K562 (cell line): ENCODE results near the gene TECPR2. TPM values are rescaled to one million over a fixed set of nuclear protein-coding genes. Genes with fewer than 3 reads are reported as not detected.

Source experiments
- DACH1 ChIP-seq: fragments of 450-650 bp; IDR thresholded peaks from 2 replicates; pipeline ENCODE4 v1.6.1; 2018; ENCODE audit not compliant: partially characterized antibody
- GATAD2B ChIP-seq: fragments of 450-650 bp; IDR thresholded peaks from 2 replicates; pipeline ENCODE4 v1.6.1; 2017; ENCODE audit warnings: mild to moderate bottlenecking, borderline replicate concordance
- NFE2 ChIP-seq: IDR thresholded peaks from 2 replicates; pipeline ENCODE4 v1.6.1; 2014; ENCODE audit warnings: antibody characterized with exemption, low read depth
- PPARD ChIP-seq: fragments of 250-450 bp; sonication (Bioruptor Pico); IDR thresholded peaks from 2 replicates; pipeline ENCODE4 v1.8.0; 2022; ENCODE audit warnings: inconsistent platforms, mild to moderate bottlenecking, moderate library complexity
- ZKSCAN1 ChIP-seq: fragments of 150-350 bp; IDR thresholded peaks from 2 replicates; pipeline ENCODE4 v1.6.1; 2016; ENCODE audit warnings: low read depth, low read length
- ZNF778 ChIP-seq: fragments of 450-650 bp; formaldehyde crosslinking; IDR thresholded peaks from 2 replicates; pipeline ENCODE4 v1.4.0; 2020; ENCODE audit warnings: mild to moderate bottlenecking, moderate library complexity
- polyA plus RNA-seq, 8 experiments: library from polyadenylated mRNA; depleted of rRNA in 4 of 8; stranded (reverse) in 5 of 8; unstranded in 3 of 8; fragments of >200 nt; fragmentation: Nextera tagmentation in 2 of 8; fragmentation: Illumina TruSeq in 1 of 8; extraction: Ambion mirVana in 2 of 8; extraction: Trizol in 1 of 8; gene quantifications; 2 replicates each; pipeline versions ENCODE4 v1.2.1 to v1.2.3, GENCODE V29; 2011 to 2014; ENCODE audit warnings: inconsistent platforms in 1 of 8, missing spikeins in 1 of 8
- total RNA-seq, 7 experiments: library from RNA; depleted of rRNA in 6 of 7; stranded (reverse); fragments of >200 nt in 6 of 7; fragmentation: Illumina TruSeq in 2 of 7; extraction: Trizol in 2 of 7; gene quantifications; 2 replicates each; pipeline versions ENCODE4 v1.2.1 to v1.2.3, GENCODE V29; 2011 to 2021; ENCODE audit warnings: low replicate concordance in 1 of 7
- TF ChIP-seq, protein P1 (sequence below), 2 experiments: fragments of 450-650 bp; IDR thresholded peaks; 2 replicates each; pipeline ENCODE4 v1.6.1; 2016; ENCODE audit warnings: mild to moderate bottlenecking in 2 of 2, borderline replicate concordance in 1 of 2, low read depth in 1 of 2, moderate library complexity in 1 of 2
- TF ChIP-seq, protein P2 (sequence below), 2 experiments: fragments of 450-650 bp; IDR thresholded peaks; 2 replicates each; pipeline ENCODE4 v1.6.1; 2018; ENCODE audit warnings: mild to moderate bottlenecking in 2 of 2, low read depth in 1 of 2; ENCODE audit not compliant: partially characterized antibody in 2 of 2
- TF ChIP-seq, protein P3 (sequence below), 3 experiments: fragments of 200-800 bp in 1 of 3; fragments of 250-450 bp in 1 of 3; fragments of 450-650 bp in 1 of 3; sonication (Bioruptor Pico) in 1 of 3; sonication (Bioruptor generic) in 1 of 3; formaldehyde crosslinking in 1 of 3; IDR thresholded peaks; 2 replicates each; pipeline versions ENCODE4 v1.6.1 to v1.8.0; 2016 to 2022; ENCODE audit warnings: mild to moderate bottlenecking in 2 of 3, missing genetic modification characterization in 2 of 3, missing compliant biosample characterization in 1 of 3, moderate library complexity in 1 of 3

TECPR2 gene
- total and polyA plus RNA-seq, 9 of the 15 experiments (the other 6 are each of a cell fraction or from before 2014, with no cell fraction given), result 0.04 to 3.0 (median 0.83) TPM

DNA sequence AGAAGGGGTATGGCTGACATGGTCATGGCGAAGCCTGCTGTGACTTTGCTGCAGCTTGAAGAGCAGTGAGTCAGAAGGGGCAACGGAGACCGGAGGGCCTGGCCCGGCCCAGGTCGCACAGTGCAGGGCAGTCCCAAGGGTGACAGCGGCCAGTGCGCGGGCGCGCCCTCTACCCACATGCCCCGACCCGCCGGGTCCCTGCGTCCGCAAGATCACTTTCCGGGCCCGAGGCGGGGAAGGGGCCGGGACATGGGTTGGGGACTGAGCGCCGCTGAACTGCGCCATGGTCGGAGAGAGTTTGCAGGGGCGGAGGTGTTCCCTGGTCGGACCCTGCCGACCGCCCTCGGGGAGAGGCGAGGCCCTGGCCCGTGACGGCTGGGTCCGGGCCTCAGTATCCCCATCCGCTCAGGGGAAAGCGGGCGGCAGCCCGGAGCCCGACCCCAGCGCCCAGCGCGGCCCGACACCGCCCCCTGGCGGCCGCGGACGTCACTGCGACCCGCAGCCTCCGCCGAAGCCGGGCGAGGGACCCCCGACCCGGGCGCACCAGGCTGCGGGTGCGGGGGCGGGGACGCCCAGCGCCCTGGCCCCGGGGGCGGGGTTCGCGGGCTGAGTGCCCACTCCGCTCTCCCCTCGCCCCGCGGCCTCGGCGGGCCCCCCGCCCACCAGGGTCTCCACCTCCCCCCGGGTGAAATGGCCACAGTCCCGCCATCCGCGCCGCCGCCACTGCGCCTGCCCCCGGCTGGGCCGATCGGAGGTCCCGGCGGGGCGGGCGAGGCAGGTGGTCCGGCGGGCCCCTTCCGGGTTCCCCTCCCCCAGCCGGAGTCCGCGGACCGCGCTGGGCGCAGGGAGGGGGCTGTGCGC, 154.0 kb downstream of the TECPR2 start (continued):
- TF ChIP-seq, protein P1, sequence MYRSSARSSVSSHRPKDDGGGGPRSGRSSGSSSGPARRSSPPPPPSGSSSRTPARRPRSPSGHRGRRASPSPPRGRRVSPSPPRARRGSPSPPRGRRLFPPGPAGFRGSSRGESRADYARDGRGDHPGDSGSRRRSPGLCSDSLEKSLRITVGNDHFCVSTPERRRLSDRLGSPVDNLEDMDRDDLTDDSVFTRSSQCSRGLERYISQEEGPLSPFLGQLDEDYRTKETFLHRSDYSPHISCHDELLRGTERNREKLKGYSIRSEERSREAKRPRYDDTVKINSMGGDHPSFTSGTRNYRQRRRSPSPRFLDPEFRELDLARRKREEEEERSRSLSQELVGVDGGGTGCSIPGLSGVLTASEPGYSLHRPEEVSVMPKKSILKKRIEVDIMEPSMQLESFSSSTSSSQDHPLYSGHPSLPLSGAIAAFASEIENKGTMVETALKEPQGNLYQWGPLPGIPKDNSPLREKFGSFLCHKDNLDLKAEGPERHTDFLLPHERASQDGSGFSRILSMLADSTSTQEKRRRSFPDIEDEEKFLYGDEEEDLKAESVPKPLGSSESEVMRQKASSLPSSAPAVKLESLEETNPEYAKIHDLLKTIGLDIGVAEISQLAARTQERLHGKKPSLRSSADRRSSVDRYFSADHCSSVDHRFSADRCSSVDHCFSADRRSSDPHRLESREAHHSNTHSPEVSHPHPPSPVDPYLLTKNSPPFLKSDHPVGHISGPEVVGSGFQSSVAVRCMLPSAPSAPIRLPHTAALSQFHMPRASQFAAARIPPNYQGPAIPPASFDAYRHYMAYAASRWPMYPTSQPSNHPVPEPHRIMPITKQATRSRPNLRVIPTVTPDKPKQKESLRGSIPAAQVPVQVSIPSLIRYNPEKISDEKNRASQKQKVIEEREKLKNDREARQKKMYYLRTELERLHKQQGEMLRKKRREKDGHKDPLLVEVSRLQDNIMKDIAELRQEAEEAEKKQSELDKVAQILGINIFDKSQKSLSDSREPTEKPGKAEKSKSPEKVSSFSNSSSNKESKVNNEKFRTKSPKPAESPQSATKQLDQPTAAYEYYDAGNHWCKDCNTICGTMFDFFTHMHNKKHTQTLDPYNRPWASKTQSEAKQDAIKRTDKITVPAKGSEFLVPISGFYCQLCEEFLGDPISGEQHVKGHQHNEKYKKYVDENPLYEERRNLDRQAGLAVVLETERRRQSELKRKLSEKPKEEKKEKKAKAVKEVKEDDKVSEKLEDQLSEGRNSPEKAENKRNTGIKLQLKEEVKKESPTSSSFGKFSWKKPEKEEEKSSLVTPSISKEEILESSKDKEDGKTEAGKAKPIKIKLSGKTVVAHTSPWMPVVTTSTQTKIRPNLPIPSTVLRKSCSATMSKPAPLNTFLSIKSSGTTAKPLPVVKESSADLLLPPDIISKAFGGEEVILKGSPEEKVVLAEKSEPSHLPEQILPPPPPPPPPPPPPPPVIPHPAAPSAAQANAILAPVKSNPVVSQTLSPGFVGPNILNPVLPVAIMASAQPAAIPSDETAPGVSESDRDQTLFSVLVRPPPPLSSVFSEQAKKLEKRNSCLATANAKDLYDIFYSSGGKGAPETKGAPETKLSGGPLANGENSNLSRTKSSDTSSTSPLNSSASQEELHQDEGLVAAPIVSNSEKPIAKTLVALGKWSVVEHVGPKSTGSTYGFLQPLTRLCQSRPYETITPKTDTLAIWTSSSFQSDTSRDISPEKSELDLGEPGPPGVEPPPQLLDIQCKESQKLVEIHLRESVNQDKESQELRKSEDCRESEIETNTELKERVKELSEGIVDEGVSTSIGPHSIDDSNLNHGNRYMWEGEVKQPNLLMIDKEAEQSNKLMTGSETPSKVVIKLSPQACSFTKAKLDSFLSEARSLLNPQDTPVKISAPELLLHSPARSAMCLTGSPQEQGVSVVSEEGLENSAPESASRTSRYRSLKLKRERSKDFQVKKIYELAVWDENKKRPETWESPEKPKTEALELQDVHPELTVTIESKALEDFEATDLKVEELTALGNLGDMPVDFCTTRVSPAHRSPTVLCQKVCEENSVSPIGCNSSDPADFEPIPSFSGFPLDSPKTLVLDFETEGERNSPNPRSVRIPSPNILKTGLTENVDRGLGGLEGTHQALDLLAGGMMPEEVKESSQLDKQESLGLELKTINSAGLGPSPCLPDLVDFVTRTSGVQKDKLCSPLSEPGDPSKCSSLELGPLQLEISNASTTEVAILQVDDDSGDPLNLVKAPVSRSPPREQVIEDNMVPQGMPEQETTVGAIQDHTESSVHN (IDR thresholded peaks at IDR 0.05; ENCODE audit: borderline replicate concordance in 1 of 2, low read depth in 1 of 2), result no peak
- TF ChIP-seq NFE2 (no peak), ZNF778 (CRISPR knock-in tag) (no peak), GATAD2B (peak; percentile 83; the same call in 1 of the 2 replicates), PPARD (CRISPR knock-in tag) (no peak), DACH1 (no peak), ZKSCAN1 (no peak)
- TF ChIP-seq, protein P2, sequence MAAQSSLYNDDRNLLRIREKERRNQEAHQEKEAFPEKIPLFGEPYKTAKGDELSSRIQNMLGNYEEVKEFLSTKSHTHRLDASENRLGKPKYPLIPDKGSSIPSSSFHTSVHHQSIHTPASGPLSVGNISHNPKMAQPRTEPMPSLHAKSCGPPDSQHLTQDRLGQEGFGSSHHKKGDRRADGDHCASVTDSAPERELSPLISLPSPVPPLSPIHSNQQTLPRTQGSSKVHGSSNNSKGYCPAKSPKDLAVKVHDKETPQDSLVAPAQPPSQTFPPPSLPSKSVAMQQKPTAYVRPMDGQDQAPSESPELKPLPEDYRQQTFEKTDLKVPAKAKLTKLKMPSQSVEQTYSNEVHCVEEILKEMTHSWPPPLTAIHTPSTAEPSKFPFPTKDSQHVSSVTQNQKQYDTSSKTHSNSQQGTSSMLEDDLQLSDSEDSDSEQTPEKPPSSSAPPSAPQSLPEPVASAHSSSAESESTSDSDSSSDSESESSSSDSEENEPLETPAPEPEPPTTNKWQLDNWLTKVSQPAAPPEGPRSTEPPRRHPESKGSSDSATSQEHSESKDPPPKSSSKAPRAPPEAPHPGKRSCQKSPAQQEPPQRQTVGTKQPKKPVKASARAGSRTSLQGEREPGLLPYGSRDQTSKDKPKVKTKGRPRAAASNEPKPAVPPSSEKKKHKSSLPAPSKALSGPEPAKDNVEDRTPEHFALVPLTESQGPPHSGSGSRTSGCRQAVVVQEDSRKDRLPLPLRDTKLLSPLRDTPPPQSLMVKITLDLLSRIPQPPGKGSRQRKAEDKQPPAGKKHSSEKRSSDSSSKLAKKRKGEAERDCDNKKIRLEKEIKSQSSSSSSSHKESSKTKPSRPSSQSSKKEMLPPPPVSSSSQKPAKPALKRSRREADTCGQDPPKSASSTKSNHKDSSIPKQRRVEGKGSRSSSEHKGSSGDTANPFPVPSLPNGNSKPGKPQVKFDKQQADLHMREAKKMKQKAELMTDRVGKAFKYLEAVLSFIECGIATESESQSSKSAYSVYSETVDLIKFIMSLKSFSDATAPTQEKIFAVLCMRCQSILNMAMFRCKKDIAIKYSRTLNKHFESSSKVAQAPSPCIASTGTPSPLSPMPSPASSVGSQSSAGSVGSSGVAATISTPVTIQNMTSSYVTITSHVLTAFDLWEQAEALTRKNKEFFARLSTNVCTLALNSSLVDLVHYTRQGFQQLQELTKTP (IDR thresholded peaks at IDR 0.05; ENCODE audit: low read depth in 1 of 2, partially characterized antibody in 2 of 2), result no peak
- TF ChIP-seq, protein P3, sequence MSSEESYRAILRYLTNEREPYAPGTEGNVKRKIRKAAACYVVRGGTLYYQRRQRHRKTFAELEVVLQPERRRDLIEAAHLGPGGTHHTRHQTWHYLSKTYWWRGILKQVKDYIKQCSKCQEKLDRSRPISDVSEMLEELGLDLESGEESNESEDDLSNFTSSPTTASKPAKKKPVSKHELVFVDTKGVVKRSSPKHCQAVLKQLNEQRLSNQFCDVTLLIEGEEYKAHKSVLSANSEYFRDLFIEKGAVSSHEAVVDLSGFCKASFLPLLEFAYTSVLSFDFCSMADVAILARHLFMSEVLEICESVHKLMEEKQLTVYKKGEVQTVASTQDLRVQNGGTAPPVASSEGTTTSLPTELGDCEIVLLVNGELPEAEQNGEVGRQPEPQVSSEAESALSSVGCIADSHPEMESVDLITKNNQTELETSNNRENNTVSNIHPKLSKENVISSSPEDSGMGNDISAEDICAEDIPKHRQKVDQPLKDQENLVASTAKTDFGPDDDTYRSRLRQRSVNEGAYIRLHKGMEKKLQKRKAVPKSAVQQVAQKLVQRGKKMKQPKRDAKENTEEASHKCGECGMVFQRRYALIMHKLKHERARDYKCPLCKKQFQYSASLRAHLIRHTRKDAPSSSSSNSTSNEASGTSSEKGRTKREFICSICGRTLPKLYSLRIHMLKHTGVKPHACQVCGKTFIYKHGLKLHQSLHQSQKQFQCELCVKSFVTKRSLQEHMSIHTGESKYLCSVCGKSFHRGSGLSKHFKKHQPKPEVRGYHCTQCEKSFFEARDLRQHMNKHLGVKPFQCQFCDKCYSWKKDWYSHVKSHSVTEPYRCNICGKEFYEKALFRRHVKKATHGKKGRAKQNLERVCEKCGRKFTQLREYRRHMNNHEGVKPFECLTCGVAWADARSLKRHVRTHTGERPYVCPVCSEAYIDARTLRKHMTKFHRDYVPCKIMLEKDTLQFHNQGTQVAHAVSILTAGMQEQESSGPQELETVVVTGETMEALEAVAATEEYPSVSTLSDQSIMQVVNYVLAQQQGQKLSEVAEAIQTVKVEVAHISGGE (CRISPR knock-in tag; IDR thresholded peaks at IDR 0.05), result no peak
